GM18526 (cell line): ENCODE data around the gene HHIPL1.
A peak's percentile ranks its signal among the peaks of the same experiment; 100 is the strongest.

Source experiments
- POLR2A ChIP-seq: IDR thresholded peaks from 3 replicates; pipeline ENCODE4 v1.6.1; 2011; ENCODE audit not compliant: insufficient read length; ENCODE audit errors: extremely low read depth

The HHIPL1 gene

GRCh38 chr14:99683619-99684409 is 38.9 kb downstream of the HHIPL1 start, which contains the start of gene CYP46A1:
Gene CYP46A1 (plus strand): TSS chr14:99684298. CDS start chr14:99684418, 120 bp downstream.
- TF ChIP-seq POLR2A = peak; percentile 40

GRCh38 chr14:99684410-99684934 is 39.5 kb downstream of the HHIPL1 start:
- TF ChIP-seq POLR2A = no peak

GRCh38 chr14:99685151-99685591 is 40.2 kb downstream of the HHIPL1 start:
- no peak for TF ChIP-seq POLR2A

DNA sequence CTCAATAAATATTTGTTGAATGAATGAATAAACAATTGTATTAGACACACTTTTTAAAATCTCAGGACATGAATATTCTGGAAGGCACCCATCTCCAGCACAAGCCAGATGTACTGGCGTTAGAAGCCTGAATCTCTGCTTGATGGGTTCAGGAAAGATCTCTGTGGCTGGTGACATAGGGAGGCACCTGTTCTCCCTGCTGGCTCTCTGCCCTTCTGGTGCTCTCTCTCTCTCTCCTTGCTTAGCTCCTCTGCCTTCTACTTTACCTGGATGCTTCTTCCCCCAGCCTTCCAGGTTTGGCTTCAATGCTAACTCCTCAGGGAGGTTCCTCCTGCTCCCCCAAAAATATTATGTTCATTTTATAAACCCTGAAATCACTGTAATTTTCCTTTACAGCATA is 40.7 kb downstream of the HHIPL1 start:
- no peak for TF ChIP-seq POLR2A

GRCh38 chr14:99686557-99687283 is 41.8 kb downstream of the HHIPL1 start:
- no peak for TF ChIP-seq POLR2A

- no peak for TF ChIP-seq POLR2A
Measured at GRCh38 chr14:99687284-99688209, 42.6 kb downstream of the HHIPL1 start.

- no peak for TF ChIP-seq POLR2A
Measured at GRCh38 chr14:99688210-99688581, 43.3 kb downstream of the HHIPL1 start.

- no peak for TF ChIP-seq POLR2A
Measured at GRCh38 chr14:99688629-99689028, 43.7 kb downstream of the HHIPL1 start.

DNA sequence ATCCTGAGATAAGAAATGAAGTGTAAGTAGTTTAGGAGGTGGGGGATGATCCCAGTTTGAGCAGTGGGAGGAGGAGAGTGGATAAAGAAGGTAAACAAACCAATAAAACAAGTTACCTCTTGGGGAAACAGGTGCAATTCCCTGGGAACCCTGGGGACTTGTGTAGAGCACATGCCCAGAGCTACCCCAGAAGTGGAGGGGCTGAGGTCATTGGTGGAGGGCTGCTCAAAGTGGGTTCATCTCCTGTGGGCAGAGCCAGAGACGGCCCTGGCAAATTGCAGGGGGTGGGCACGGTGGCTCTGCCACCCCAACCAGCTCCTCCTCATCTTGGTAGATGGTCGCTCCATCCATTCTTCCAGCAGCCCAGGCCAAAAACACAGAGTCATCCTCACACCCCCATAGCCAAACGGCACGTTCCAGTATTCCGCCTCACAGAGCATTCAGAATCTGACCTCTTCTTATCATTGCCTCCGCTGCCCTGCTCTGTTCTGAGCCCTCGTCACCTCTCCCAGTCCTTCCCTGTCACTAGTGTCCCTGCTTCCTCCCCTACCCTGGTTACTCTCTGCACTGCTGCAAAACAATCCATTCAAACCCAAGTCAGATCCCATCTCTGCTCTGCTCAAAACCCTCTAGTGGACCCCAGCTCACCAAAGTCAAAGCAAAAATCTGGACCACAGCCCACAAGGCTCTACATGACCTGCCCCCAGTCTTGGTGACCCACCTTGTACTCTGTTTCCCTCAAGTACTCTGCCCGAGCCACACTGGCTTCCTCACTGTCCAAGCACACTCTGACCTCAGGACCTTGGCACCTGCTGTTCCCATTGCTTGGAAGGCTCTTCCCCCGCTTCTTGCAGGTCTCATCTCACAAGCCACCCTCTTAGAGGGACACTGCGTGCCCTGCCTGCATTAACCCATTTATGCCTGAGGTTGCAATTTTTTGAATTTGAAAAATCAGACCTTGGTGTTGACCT is 44.6 kb downstream of the HHIPL1 start:
- no peak for TF ChIP-seq POLR2A

DNA sequence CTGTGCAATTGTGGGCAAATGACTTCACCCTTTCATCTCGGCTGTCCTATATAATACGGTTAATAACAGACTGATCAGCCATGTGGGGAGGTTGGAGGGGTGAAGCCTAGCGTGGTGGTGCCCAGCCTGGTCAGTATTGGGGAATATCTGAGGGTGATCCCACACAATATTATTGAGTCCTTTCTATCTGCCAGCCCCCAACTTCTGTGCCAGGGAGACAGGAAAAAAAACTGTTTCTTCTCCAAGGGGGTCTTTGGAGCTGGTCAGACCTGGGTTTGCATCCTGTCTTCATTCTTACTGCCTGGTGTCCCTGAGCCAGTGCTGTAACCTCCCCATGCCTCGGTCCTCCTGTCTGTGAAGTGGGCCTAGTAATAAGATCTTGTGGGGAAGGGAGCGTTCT is 45.7 kb downstream of the HHIPL1 start:
- TF ChIP-seq POLR2A = no peak

- no peak for TF ChIP-seq POLR2A
Measured at GRCh38 chr14:99691111-99691885, 46.4 kb downstream of the HHIPL1 start.

- TF ChIP-seq POLR2A = no peak
Measured at GRCh38 chr14:99693918-99694317, 49.0 kb downstream of the HHIPL1 start.

DNA sequence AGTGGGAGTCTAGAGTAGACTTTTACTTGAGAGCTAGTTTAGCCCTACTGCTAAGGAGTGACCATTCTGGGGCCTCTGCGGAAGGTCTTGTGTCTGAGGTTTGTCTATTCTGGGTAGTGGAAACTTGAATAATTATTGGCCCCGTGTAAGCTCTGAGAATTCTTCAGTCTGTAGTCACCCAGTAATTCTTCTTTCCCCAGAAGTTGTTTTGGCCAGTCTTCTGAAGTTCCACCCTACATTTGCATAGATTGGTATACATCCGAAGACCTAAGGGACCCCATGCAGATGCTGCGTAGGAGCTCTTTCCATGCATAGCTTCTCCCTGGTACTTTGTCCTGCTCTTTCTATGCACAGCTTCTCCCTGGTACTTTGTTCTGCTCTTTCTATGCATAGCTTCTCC is 52.0 kb downstream of the HHIPL1 start:
- no peak for TF ChIP-seq POLR2A

- TF ChIP-seq POLR2A = no peak
Measured at GRCh38 chr14:99698236-99698635, 53.3 kb downstream of the HHIPL1 start.

DNA sequence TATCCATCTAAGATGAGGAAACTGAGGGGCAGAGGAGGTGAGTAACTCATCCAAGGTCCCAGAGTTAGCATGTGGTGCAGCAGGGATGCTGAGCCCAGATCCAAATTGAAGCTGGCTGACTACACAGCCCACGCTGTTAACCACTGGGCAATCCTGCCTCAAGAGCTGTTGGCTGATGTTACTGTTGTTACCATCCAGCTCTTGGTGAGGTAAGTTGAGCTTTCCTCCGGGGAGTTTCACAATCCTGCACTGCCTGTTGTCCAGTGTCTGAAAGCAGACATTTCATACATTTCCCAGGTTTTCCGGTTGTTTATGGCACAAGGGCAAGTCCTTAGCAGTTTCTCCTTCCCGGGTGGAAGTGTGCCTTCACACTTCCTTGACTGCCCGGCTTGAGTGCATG is 53.7 kb downstream of the HHIPL1 start:
- no peak for TF ChIP-seq POLR2A
